MM.1S (cell line): ENCODE measurements around the gene TNFSF13B.

Source experiments
- DNase-seq: peaks from one replicate; pipeline ENCODE4 v3.0.0-alpha.2; 2015
- H2AFZ ChIP-seq: fragments of 300-600 bp; sonication (generic); 2 replicates; pipeline ENCODE4 v1.6.0; 2016; ENCODE audit warnings: antibody characterized with exemption, low read length
- H3F3A ChIP-seq: fragments of 300-600 bp; sonication (generic); 2 replicates; pipeline ENCODE4 v1.6.1; 2016; ENCODE audit warnings: mild to moderate bottlenecking, antibody characterized with exemption, low read length, moderate library complexity, mixed read lengths; ENCODE audit not compliant: insufficient read depth
- H3K27ac ChIP-seq: fragments of 300-600 bp; sonication (generic); 2 replicates; pipeline ENCODE4 v1.5.1; 2016; ENCODE audit warnings: mild to moderate bottlenecking, low read length
- H3K27me3 ChIP-seq: fragments of 300-600 bp; sonication (generic); replicated peaks from 2 replicates; pipeline ENCODE4 v1.6.0; 2016; ENCODE audit warnings: low read length; ENCODE audit not compliant: insufficient read depth
- H3K36me3 ChIP-seq: fragments of 300-600 bp; sonication (generic); replicated peaks from 2 replicates; pipeline ENCODE4 v1.6.1; 2016; ENCODE audit warnings: mild to moderate bottlenecking, low read length, mixed read lengths; ENCODE audit not compliant: insufficient read depth
- H3K4me1 ChIP-seq: fragments of 300-600 bp; sonication (generic); 2 replicates; pipeline ENCODE4 v1.6.1; 2016; ENCODE audit warnings: low read length, mixed read lengths
- H3K4me2 ChIP-seq: fragments of 300-600 bp; sonication (generic); 2 replicates; pipeline ENCODE4 v1.6.0; 2016; ENCODE audit warnings: low read depth, low read length
- H3K4me3 ChIP-seq: fragments of 300-600 bp; sonication (generic); 2 replicates; pipeline ENCODE4 v1.5.1; 2016; ENCODE audit warnings: low read length, mixed read lengths
- H3K79me2 ChIP-seq: fragments of 300-600 bp; sonication (generic); 2 replicates; pipeline ENCODE4 v1.6.1; 2016; ENCODE audit warnings: mixed run types, low read length, mixed read lengths
- H3K9ac ChIP-seq: fragments of 300-600 bp; sonication (generic); 2 replicates; pipeline ENCODE4 v1.6.1; 2016; ENCODE audit warnings: low read length, mixed read lengths
- H3K9me2 ChIP-seq: fragments of 300-600 bp; sonication (generic); replicated peaks from 2 replicates; pipeline ENCODE4 v1.6.1; 2016; ENCODE audit warnings: mild to moderate bottlenecking, low read length, mixed read lengths; ENCODE audit not compliant: insufficient read depth
- H3K9me3 ChIP-seq: fragments of 300-600 bp; sonication (generic); replicated peaks from 2 replicates; pipeline ENCODE4 v1.6.1; 2016; ENCODE audit warnings: mild to moderate bottlenecking, low read length, mixed read lengths; ENCODE audit not compliant: insufficient read depth
- H4K20me1 ChIP-seq: fragments of 300-600 bp; sonication (generic); 2 replicates; pipeline ENCODE4 v1.6.1; 2016; ENCODE audit warnings: mild to moderate bottlenecking, low read length, moderate library complexity, mixed read lengths; ENCODE audit not compliant: insufficient read depth
- EZH2 ChIP-seq: fragments of 300-600 bp; sonication (generic); optimal IDR thresholded peaks from 2 replicates; pipeline ENCODE3; 2017; ENCODE audit warnings: low read depth, mild to moderate bottlenecking, antibody characterized with exemption, low read length, mixed read lengths
- EZH2phosphoT487 ChIP-seq: fragments of 300-600 bp; sonication (generic); IDR thresholded peaks from 2 replicates; pipeline ENCODE4 v1.6.1; 2018; ENCODE audit warnings: antibody characterized with exemption, low read length
- TF ChIP-seq, protein P1 (sequence below): fragments of 300-600 bp; sonication (generic); IDR thresholded peaks from 2 replicates; pipeline ENCODE4 v1.5.1; 2016; ENCODE audit warnings: antibody characterized with exemption, low read length, mixed read lengths

The TNFSF13B gene

DNA sequence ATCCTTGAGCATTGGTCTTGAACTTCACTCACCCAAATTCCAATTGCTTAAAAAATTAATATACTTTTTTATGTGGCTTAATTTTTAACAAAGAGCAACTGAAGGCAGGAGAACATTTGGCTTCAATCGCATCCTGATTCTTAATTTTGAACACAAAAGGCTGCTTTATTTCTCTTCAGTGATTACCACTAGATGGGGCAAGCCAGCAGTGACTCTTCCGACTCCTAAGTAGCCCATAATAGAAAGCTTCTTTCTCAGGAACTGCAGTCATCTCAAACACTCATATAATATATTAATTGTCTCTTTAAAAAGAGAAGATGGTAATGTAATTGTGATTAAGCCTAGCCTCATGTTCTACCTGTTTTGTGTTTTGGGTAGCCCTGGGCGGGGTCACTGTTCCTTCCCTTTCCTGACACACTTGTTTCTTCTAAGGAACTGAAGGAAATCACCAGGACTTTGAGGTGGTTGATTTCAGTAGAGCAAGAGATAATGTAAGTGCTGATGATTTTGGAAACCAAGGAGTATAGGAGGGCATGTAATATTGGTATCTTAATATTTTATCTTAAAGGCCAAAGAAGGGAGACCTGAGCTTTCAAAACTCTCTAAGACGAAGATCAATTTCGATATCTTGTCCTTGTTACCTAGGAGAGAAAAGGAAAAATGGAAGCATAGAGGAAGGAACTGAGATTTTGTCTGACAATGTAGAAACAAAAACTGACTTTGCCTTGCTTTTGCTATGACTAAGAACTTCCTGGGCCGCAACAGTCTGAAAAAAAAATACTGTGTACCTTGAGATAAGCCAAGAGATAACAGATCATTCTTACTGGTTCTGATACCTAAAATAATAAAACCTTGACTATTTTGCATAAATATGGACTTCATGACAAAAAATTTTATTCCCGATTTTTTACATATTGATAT is 73.1 kb downstream of the TNFSF13B start:
- Histone ChIP-seq H3K27ac (no peak overlapping the region), H3K27me3 (no peaks in the 10 kb centered on the region), H3K79me2 (no peaks in the 10 kb centered on the region), H3K9ac (no peak overlapping the region), H4K20me1 (no peaks in the 10 kb centered on the region), H3K9me3 (no peaks in the 10 kb centered on the region), H3F3A (no peaks in the 10 kb centered on the region), H3K36me3 (no peaks in the 10 kb centered on the region), H3K4me1 (no peaks in the 10 kb centered on the region), H3K4me2 (0 out of 2 replicates have a peak overlapping the region, but pooled peaks have one; percentile 11), H3K4me3 (no peak overlapping the region; the same call in 1 of the 2 replicates), H3K9me2 (no peaks in the 10 kb centered on the region), H2AFZ (peak overlapping the region; percentile 33; the same call in 1 of the 2 replicates)
- DNase-seq: peak; percentile 54
- TF ChIP-seq, protein P1, sequence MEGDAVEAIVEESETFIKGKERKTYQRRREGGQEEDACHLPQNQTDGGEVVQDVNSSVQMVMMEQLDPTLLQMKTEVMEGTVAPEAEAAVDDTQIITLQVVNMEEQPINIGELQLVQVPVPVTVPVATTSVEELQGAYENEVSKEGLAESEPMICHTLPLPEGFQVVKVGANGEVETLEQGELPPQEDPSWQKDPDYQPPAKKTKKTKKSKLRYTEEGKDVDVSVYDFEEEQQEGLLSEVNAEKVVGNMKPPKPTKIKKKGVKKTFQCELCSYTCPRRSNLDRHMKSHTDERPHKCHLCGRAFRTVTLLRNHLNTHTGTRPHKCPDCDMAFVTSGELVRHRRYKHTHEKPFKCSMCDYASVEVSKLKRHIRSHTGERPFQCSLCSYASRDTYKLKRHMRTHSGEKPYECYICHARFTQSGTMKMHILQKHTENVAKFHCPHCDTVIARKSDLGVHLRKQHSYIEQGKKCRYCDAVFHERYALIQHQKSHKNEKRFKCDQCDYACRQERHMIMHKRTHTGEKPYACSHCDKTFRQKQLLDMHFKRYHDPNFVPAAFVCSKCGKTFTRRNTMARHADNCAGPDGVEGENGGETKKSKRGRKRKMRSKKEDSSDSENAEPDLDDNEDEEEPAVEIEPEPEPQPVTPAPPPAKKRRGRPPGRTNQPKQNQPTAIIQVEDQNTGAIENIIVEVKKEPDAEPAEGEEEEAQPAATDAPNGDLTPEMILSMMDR: peak; percentile 50
- TF ChIP-seq EZH2: no peak

DNA sequence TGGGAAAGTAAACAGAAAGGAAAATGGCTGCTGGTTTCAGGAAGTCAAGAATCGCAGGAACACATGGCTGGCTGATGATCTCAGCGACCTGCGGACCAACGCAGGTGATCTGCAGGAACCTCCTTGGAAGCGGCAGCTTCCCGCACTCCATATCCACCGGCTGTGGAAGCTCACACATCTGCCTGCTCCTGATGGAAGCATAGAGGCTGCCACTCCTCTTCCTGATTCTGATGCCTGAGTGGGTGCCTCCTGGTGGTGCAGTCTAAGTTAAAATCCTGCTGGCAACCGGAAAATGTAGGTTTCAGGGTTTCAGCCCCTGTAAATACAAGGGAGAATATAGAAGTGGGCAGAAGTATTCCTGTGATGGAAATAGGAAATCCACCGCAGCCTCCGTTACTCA is 75.5 kb downstream of the TNFSF13B start:
- no peak for TF ChIP-seq EZH2
- TF ChIP-seq, protein P1: no peak
- TF ChIP-seq EZH2phosphoT487: no peak
- H3K9me3 ChIP-seq: no peaks in the 10 kb centered on the region
- H2AFZ ChIP-seq: no peak overlapping the region
- no peak for DNase-seq
- H3K4me3 ChIP-seq: no peak overlapping the region
- H3K9ac ChIP-seq: no peak overlapping the region
- H3F3A ChIP-seq: no peaks in the 10 kb centered on the region
- H3K27me3 ChIP-seq: no peaks in the 10 kb centered on the region
- H3K79me2 ChIP-seq: no peaks in the 10 kb centered on the region
- H3K9me2 ChIP-seq: no peaks in the 10 kb centered on the region
- no peaks in the 10 kb centered on the region for H3K36me3 ChIP-seq
- no peak overlapping the region for H3K27ac ChIP-seq
- no peak overlapping the region for H3K4me2 ChIP-seq
- H4K20me1 ChIP-seq: no peaks in the 10 kb centered on the region
- no peaks in the 10 kb centered on the region for H3K4me1 ChIP-seq

DNA sequence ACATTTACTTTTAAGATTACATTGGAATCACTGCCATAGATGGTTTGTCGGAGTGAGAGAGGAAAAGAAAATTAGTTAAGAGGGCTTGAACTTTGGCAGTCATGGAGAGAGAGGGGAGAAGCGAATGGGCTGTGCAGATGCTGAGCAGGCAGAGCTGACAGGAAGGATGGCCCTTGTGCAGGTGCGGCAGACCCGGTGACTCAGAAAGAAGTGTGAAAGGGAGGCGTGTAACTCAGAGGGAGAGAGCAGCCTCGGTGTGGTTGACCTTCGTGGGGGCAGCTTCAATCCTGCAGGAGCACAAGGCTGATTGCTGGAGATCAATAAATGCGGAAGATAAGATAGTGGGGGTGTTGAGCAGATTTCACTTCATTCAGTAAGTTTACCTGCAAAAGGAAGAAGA is 76.9 kb downstream of the TNFSF13B start:
- Histone ChIP-seq H3K27me3 (no peaks in the 10 kb centered on the region), H3K4me2 (no peak overlapping the region), H3F3A (no peaks in the 10 kb centered on the region), H2AFZ (no peak overlapping the region), H3K4me1 (no peaks in the 10 kb centered on the region), H3K27ac (no peak overlapping the region), H3K4me3 (no peak overlapping the region), H3K9ac (no peak overlapping the region), H3K9me3 (no peaks in the 10 kb centered on the region), H3K36me3 (no peaks in the 10 kb centered on the region), H3K9me2 (no peaks in the 10 kb centered on the region), H4K20me1 (no peaks in the 10 kb centered on the region), H3K79me2 (no peaks in the 10 kb centered on the region)
- DNase-seq: peak; percentile 13
- TF ChIP-seq, protein P1: no peak
- no peak for TF ChIP-seq EZH2
- TF ChIP-seq EZH2phosphoT487: no peak
